GM12891 (cell line): ENCODE data around the gene TUBB1.

Experiments
- POLR2A ChIP-seq: IDR thresholded peaks from 2 replicates; pipeline ENCODE4 v1.6.1; 2011; ENCODE audit warnings: low read depth, low read length, control low read depth
- POLR2AphosphoS5 ChIP-seq: IDR thresholded peaks from 2 replicates; pipeline ENCODE4 v1.6.1; 2011; ENCODE audit warnings: low read depth, low read length, control low read depth

DNA sequence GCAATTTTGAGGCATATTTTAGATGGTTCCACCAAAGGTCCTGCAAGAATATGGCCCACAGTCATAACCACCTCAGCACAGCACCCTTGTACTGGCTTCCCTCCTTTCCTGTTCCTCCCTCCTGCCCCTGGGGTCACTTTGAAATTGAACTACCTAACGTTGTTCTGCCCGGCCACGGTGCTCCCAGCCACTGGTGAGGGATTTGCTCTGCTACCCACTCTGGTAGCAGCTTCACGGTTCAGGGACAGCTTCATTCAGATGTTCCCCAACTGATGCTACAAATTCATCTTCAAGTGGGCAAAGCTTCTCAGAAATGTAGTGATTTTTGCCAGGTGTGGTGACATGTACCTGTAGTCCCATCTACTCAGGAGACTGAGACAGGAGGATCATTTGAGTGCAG lies 46.0 kb upstream of the TUBB1 start:
- TF ChIP-seq POLR2A (no peak), POLR2AphosphoS5 (no peak)
